ENCODE measurements around the gene LRRC17. TPM values are rescaled to one million over a fixed set of nuclear protein-coding genes. Genes with fewer than 3 reads are reported as not detected.
"Not testable (repeated sequence)": the region's sequence is repeated elsewhere in the genome, so short reads cannot be mapped to it uniquely, and the experiment has no call there.

LRRC17 gene
- total RNA-seq, 1 donor from 2014 or later, result not detected

GRCh38 chr7:102890292-102890970 is 22.4 kb upstream of the LRRC17 start:
- Mint-ChIP-seq H3K27me3 (peaks cover 6% of the 10 kb centered on the region), H3K4me1 (no peaks in the 10 kb centered on the region), H3K36me3 (ENCODE audit: low read depth) (no peaks in the 10 kb centered on the region), H3K27ac (no peak overlapping the region), H3K4me3 (no peak overlapping the region), H3K9me3 (no peaks in the 10 kb centered on the region)
- no peak for DNase-seq
- intact Hi-C loops (cut with micrococcal nuclease), result no loop called here

GRCh38 chr7:102890971-102891692 is 21.7 kb upstream of the LRRC17 start:
- Mint-ChIP-seq H3K9me3 (no peaks in the 10 kb centered on the region), H3K27ac (no peak overlapping the region), H3K27me3 (peaks cover 6% of the 10 kb centered on the region), H3K4me1 (no peaks in the 10 kb centered on the region), H3K4me3 (no peak overlapping the region), H3K36me3 (ENCODE audit: low read depth) (no peaks in the 10 kb centered on the region)
- intact Hi-C loops (cut with micrococcal nuclease), result no loop called here
- DNase-seq, result no peak

DNA sequence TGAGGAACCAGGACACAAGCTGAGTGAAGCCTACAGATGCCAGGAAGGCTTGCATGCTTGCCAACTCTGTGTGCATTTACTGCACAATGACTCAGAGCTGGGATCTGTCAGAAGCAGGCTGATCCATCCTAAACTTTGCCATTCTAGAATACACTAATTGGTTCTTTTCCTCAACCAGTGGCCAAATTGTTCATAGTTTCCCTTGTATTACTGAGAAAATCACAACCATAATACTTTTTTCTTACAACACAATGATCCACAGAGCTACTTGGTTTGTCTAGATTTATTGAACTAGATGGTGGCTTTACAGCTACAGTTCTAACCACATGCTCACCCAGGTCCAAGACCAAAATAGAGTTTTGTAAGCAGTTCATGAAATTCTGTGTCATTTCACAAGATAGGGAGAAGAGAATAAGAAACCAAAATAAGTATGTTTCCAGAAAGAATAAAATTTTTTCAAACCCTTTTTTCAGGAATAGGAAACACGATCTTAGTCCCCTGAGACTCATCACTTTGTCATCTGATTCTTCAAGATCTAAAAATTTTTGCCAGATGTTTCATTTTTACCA is 21.0 kb upstream of the LRRC17 start:
- H3K27me3 Mint-ChIP-seq, result peaks cover 6% of the 10 kb centered on the region
- no peaks in the 10 kb centered on the region for H3K36me3 Mint-ChIP-seq (ENCODE audit: low read depth)
- no peaks in the 10 kb centered on the region for H3K4me1 Mint-ChIP-seq
- H3K9me3 Mint-ChIP-seq, result no peaks in the 10 kb centered on the region
- no peak overlapping the region for H3K27ac Mint-ChIP-seq
- DNase-seq, result no peak
- intact Hi-C loops (cut with micrococcal nuclease), result no loop called here
- H3K4me3 Mint-ChIP-seq, result no peak overlapping the region

DNA sequence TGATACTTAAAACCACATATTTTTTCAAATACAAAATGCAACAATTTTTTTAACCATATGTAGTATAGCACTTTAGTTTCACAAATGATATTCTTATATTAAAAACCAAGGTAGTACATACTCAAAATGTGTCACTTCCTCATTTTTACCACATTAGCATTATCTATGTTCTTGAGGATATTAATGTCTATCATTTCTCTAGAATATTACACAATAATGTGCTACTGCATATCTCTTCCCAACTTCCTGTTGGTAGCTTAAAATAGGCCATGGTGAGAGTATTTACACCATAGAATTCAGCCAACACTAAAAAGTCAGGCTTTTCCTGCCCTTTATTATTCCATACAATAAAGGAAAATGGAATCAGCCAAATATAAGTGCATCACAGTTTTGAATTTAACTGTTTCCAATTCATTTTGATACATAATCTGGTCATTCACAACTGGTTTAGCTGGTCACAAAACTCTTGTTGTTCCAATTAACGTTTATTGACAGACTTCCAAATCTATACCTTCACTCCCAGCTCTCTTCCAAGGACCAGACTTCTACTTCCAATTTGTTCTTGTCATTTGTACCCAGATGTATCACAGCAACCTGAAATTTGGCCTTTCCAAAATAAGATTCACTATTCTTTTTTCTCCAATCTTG is 20.0 kb upstream of the LRRC17 start:
- H3K27ac Mint-ChIP-seq, result no peak overlapping the region
- H3K4me1 Mint-ChIP-seq, result no peaks in the 10 kb centered on the region
- DNase-seq, result no peak
- H3K36me3 Mint-ChIP-seq (ENCODE audit: low read depth), result no peaks in the 10 kb centered on the region
- H3K9me3 Mint-ChIP-seq, result no peaks in the 10 kb centered on the region
- H3K4me3 Mint-ChIP-seq, result no peak overlapping the region
- intact Hi-C loops (cut with micrococcal nuclease), result no loop called here
- peaks cover 6% of the 10 kb centered on the region for H3K27me3 Mint-ChIP-seq

GRCh38 chr7:102895602-102896001 is 17.2 kb upstream of the LRRC17 start:
- peaks cover 3% of the 10 kb centered on the region for H3K27me3 Mint-ChIP-seq
- DNase-seq, result no peak
- no peaks in the 10 kb centered on the region for H3K4me1 Mint-ChIP-seq
- H3K36me3 Mint-ChIP-seq (ENCODE audit: low read depth), result no peaks in the 10 kb centered on the region
- H3K9me3 Mint-ChIP-seq, result no peaks in the 10 kb centered on the region
- intact Hi-C loops (cut with micrococcal nuclease), result no loop called here
- no peak overlapping the region for H3K4me3 Mint-ChIP-seq
- H3K27ac Mint-ChIP-seq, result no peak overlapping the region

DNA sequence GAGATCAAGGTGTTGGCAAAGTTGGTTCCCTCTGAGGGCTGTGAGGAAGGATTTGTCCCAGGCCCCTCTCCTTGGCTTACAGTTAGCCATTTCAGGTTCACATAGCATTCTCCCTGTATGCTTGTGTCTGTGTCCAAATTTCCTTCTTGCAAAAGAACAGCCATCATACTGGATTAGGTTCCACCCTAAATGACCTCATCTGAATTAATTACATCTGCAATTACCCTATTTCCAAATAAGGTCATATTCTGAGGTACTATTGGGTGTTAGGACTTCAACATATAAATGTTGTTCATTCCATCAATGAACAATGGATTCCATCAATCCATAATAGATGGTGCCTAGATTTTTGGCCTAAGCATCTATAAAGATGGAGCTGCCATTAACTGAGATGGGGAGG is 16.2 kb upstream of the LRRC17 start:
- Mint-ChIP-seq H3K4me1 (no peaks in the 10 kb centered on the region), H3K4me3 (no peak overlapping the region), H3K27me3 (peaks cover 5% of the 10 kb centered on the region), H3K36me3 (ENCODE audit: low read depth) (no peaks in the 10 kb centered on the region), H3K9me3 (no peaks in the 10 kb centered on the region), H3K27ac (no peak overlapping the region)
- DNase-seq, result no peak
- intact Hi-C loops (cut with micrococcal nuclease), result no loop called here

DNA sequence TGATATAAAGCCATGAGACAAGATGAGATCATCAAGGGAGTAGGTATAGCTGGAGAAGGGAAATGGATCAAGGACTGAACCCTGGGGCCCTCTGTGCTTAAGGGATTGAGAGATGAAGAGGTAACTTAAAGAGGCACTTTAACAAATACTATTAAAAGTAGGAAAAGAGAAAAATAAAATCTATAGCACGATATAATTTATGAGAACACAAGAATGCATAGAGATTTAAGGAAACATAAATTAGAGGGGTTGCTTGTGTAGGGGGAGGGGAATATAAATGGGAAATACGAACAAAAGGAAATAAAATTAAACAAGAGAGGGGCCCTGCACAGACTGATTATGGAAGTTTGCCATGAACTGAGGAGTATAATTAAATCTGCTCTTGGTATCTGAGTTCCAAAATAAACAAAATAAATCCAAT is 15.6 kb upstream of the LRRC17 start:
- peaks cover 10% of the 10 kb centered on the region for H3K27me3 Mint-ChIP-seq
- no peaks in the 10 kb centered on the region for H3K36me3 Mint-ChIP-seq (ENCODE audit: low read depth)
- H3K4me1 Mint-ChIP-seq, result no peaks in the 10 kb centered on the region
- H3K4me3 Mint-ChIP-seq, result no peak overlapping the region
- intact Hi-C loops (cut with micrococcal nuclease), result no loop called here
- H3K9me3 Mint-ChIP-seq, result no peaks in the 10 kb centered on the region
- H3K27ac Mint-ChIP-seq, result no peak overlapping the region
- DNase-seq, result no peak

GRCh38 chr7:102897856-102898531 is 14.8 kb upstream of the LRRC17 start:
- DNase-seq, result no peak
- Mint-ChIP-seq H3K27me3 (peaks cover 15% of the 10 kb centered on the region), H3K27ac (no peak overlapping the region), H3K36me3 (ENCODE audit: low read depth) (no peaks in the 10 kb centered on the region), H3K9me3 (no peaks in the 10 kb centered on the region), H3K4me3 (no peak overlapping the region), H3K4me1 (no peaks in the 10 kb centered on the region)
- intact Hi-C loops (cut with micrococcal nuclease), result no loop called here

DNA sequence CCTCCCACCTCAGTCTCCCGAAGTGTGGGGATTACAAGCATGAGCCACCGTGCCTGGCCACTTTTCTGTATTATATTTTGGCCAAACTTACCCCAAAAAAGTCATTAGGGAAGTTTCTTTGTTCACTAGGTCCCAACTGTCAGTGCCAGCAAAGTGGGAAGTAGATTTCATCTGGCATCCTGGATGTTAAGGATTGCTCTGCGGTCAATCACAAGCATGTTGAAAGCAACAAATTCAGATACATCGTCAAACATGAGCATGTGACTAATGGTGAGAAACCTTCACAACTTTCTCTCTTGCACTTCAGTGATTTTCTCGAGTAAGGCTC is 14.3 kb upstream of the LRRC17 start:
- no peak overlapping the region for H3K27ac Mint-ChIP-seq
- intact Hi-C loops (cut with micrococcal nuclease), result no loop called here
- H3K27me3 Mint-ChIP-seq, result peaks cover 16% of the 10 kb centered on the region
- H3K4me3 Mint-ChIP-seq, result no peak overlapping the region
- H3K36me3 Mint-ChIP-seq (ENCODE audit: low read depth), result no peaks in the 10 kb centered on the region
- H3K4me1 Mint-ChIP-seq, result no peaks in the 10 kb centered on the region
- no peaks in the 10 kb centered on the region for H3K9me3 Mint-ChIP-seq
- DNase-seq, result no peak

- peaks cover 21% of the 10 kb centered on the region for H3K27me3 Mint-ChIP-seq
- DNase-seq; intact Hi-C loops (cut with micrococcal nuclease); H3K36me3 Mint-ChIP-seq (ENCODE audit: low read depth); H3K27ac Mint-ChIP-seq; H3K4me1 Mint-ChIP-seq; H3K4me3 Mint-ChIP-seq; H3K9me3 Mint-ChIP-seq: not testable (repeated sequence)
Observed at GRCh38 chr7:102902052-102902451, 10.7 kb upstream of the LRRC17 start.

DNA sequence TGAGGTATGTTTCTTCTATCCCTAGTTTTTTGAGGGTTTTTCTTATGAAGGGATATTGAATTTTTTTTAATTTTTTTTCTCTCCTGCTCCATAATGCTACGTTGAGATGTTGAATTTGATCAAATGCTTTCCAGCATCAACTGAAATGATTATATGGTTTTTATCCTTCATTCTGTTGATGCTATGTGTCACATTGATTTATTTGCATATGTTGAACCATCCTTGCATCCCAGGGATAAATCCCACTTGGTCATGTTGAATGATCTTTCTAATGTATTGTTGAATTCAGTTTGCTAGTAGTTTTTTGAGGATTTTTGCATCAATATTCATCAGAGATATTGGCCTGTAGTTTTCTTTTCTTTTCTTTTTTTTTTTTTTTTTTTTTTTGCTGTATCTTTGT is 9.2 kb upstream of the LRRC17 start:
- intact Hi-C loops (cut with micrococcal nuclease); H3K36me3 Mint-ChIP-seq (ENCODE audit: low read depth); H3K27ac Mint-ChIP-seq; DNase-seq; H3K4me1 Mint-ChIP-seq; H3K9me3 Mint-ChIP-seq; H3K4me3 Mint-ChIP-seq: not testable (repeated sequence)
- H3K27me3 Mint-ChIP-seq, result peaks cover 21% of the 10 kb centered on the region

GRCh38 chr7:102908676-102909075 is 4.1 kb upstream of the LRRC17 start:
- Mint-ChIP-seq H3K36me3 (ENCODE audit: low read depth) (no peaks in the 10 kb centered on the region), H3K4me1 (peaks cover 4% of the 10 kb centered on the region), H3K27me3 (peaks cover 15% of the 10 kb centered on the region), H3K27ac (no peak overlapping the region), H3K9me3 (peaks cover 3% of the 10 kb centered on the region), H3K4me3 (no peak overlapping the region)
- no peak for DNase-seq
- intact Hi-C loops (cut with micrococcal nuclease), result no loop called here

DNA sequence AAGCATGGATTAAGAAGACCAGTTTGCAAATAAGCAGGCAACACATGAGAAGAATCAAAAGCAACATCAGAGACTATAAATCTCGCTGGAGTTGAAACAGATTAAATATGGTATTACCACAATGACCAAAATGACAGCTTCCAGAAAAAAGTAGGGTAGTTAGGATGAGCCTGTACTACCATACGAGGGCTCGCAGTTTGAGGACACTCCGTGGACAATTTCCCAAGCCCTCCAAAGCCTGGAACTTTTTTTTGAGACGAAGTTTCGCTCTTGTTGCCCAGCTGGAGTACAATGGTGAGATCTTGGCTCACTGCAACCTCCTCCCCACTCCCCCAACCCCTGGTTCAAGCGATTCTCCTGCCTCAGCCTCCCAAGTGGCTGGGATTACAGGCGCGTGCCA is 1.0 kb downstream of the LRRC17 start:
- Mint-ChIP-seq H3K4me1 (peaks cover 4% of the 10 kb centered on the region), H3K27ac (no peak overlapping the region), H3K4me3 (no peak overlapping the region), H3K9me3 (peaks cover 3% of the 10 kb centered on the region), H3K36me3 (ENCODE audit: low read depth) (no peaks in the 10 kb centered on the region), H3K27me3 (peaks cover 9% of the 10 kb centered on the region)
- intact Hi-C loops (cut with micrococcal nuclease), result no loop called here
- no peak for DNase-seq

GRCh38 chr7:102914585-102914984 is 1.8 kb downstream of the LRRC17 start:
- Mint-ChIP-seq H3K27me3 (peaks cover 10% of the 10 kb centered on the region), H3K4me3 (no peak overlapping the region), H3K9me3 (peaks cover 3% of the 10 kb centered on the region), H3K27ac (no peak overlapping the region), H3K4me1 (peaks cover 4% of the 10 kb centered on the region), H3K36me3 (ENCODE audit: low read depth) (no peaks in the 10 kb centered on the region)
- DNase-seq, result no peak
- intact Hi-C loops (cut with micrococcal nuclease), result no loop called here

Data from activated CD4-positive, alpha-beta T cell treated with anti-CD3 and anti-CD28 coated beads, Interleukin-2, amount 10 ng/mL, durations not matched to agents 24 days and 14 days (primary cell).